GM12878 (cell line): Measurements from ENCODE around the gene CTSW.
A peak's percentile ranks its signal among the peaks of the same experiment; 100 is the strongest.

Source experiments
- POLR2A ChIP-seq: IDR thresholded peaks from 2 replicates; pipeline ENCODE4 v1.6.1; 2011; ENCODE audit warnings: low read depth, mild to moderate bottlenecking, low read length
- TF ChIP-seq, protein P1 (sequence below), 3 experiments: IDR thresholded peaks in 2 of 3; conservative IDR thresholded peaks in 1 of 3; 2 replicates each; pipeline ENCODE4 v1.5.1; 2011; ENCODE audit warnings: low read depth in 3 of 3, low read length in 3 of 3, mild to moderate bottlenecking in 3 of 3, control low read depth in 2 of 3, moderate library complexity in 2 of 3, inconsistent platforms in 1 of 3, mixed read lengths in 1 of 3; ENCODE audit not compliant: control insufficient read depth in 2 of 3, insufficient read depth in 1 of 3; ENCODE audit errors: extremely low read depth in 1 of 3

DNA sequence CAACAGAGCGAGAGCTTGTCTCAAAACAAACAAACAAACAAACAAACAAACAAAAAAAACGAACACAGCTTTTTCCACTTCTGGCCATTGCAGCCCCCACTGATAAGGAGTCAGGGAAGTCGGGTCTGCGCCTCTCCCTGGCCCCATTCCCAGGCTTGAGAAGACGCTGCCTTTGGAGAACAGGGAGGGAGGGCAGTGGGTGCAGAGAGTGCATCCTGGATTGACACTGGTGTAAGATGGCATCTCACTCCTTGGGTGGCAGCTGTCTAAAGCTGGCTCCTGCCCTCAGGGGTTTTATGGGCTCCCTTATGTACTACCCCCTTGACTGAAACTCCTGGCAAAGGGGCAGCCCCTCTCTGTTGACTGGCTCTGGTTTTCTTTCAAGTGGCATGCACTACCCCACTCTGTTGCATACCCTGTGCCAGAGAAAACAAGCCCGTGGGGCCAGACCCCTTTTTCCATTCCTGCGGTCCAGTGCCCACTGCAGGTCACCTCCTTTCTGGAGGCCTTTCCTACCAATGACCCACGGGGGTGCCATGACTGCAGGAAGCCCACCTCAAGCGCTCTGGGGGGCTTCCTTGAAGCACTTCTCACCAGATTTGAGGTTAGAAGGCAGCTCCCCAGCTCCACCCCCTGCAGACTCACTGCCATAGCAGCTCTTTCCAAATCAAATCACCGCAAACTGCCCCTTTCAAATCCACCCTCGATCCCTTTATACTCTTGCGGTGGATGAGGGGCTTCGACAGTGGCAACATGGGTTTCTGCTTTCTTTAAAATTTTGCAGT, 52.3 kb downstream of the CTSW start:
- TF ChIP-seq POLR2A, result no peak
- TF ChIP-seq, protein P1, sequence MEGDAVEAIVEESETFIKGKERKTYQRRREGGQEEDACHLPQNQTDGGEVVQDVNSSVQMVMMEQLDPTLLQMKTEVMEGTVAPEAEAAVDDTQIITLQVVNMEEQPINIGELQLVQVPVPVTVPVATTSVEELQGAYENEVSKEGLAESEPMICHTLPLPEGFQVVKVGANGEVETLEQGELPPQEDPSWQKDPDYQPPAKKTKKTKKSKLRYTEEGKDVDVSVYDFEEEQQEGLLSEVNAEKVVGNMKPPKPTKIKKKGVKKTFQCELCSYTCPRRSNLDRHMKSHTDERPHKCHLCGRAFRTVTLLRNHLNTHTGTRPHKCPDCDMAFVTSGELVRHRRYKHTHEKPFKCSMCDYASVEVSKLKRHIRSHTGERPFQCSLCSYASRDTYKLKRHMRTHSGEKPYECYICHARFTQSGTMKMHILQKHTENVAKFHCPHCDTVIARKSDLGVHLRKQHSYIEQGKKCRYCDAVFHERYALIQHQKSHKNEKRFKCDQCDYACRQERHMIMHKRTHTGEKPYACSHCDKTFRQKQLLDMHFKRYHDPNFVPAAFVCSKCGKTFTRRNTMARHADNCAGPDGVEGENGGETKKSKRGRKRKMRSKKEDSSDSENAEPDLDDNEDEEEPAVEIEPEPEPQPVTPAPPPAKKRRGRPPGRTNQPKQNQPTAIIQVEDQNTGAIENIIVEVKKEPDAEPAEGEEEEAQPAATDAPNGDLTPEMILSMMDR (IDR thresholded peaks at IDR 0.05 in 2 of 3, conservative IDR thresholded peaks at IDR 0.05 in 1 of 3; ENCODE audit: control insufficient read depth in 2 of 3, extremely low read depth in 1 of 3, insufficient read depth in 1 of 3, low read depth in 3 of 3, low read length in 3 of 3), result 0 out of 6 replicates have a peak, but pooled peaks of 1 of the 3 experiments have one; percentile 4
